KBM-7 (cell line): ENCODE results near the gene GON4L.
"Not testable (repeated sequence)": the region's sequence is repeated elsewhere in the genome, so short reads cannot be mapped to it uniquely, and the experiment has no call there.

Source experiments
- DNase-seq: peaks from one replicate; pipeline ENCODE4 v3.0.0-alpha.2; 2015
- in situ Hi-C: fragments of 300-500 bp; cut with MboI; formaldehyde crosslinking; loops from 2 replicates; pipeline ENCODE4 v1.14.3; 2020; ENCODE audit warnings: low sequenced_read_pairs, low pct_unique_long_range_greater_than_20kb, mixed read lengths

The GON4L gene, protein sequence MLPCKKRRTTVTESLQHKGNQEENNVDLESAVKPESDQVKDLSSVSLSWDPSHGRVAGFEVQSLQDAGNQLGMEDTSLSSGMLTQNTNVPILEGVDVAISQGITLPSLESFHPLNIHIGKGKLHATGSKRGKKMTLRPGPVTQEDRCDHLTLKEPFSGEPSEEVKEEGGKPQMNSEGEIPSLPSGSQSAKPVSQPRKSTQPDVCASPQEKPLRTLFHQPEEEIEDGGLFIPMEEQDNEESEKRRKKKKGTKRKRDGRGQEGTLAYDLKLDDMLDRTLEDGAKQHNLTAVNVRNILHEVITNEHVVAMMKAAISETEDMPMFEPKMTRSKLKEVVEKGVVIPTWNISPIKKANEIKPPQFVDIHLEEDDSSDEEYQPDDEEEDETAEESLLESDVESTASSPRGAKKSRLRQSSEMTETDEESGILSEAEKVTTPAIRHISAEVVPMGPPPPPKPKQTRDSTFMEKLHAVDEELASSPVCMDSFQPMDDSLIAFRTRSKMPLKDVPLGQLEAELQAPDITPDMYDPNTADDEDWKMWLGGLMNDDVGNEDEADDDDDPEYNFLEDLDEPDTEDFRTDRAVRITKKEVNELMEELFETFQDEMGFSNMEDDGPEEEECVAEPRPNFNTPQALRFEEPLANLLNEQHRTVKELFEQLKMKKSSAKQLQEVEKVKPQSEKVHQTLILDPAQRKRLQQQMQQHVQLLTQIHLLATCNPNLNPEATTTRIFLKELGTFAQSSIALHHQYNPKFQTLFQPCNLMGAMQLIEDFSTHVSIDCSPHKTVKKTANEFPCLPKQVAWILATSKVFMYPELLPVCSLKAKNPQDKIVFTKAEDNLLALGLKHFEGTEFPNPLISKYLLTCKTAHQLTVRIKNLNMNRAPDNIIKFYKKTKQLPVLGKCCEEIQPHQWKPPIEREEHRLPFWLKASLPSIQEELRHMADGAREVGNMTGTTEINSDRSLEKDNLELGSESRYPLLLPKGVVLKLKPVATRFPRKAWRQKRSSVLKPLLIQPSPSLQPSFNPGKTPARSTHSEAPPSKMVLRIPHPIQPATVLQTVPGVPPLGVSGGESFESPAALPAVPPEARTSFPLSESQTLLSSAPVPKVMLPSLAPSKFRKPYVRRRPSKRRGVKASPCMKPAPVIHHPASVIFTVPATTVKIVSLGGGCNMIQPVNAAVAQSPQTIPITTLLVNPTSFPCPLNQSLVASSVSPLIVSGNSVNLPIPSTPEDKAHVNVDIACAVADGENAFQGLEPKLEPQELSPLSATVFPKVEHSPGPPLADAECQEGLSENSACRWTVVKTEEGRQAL (N-terminal part only)

DNA sequence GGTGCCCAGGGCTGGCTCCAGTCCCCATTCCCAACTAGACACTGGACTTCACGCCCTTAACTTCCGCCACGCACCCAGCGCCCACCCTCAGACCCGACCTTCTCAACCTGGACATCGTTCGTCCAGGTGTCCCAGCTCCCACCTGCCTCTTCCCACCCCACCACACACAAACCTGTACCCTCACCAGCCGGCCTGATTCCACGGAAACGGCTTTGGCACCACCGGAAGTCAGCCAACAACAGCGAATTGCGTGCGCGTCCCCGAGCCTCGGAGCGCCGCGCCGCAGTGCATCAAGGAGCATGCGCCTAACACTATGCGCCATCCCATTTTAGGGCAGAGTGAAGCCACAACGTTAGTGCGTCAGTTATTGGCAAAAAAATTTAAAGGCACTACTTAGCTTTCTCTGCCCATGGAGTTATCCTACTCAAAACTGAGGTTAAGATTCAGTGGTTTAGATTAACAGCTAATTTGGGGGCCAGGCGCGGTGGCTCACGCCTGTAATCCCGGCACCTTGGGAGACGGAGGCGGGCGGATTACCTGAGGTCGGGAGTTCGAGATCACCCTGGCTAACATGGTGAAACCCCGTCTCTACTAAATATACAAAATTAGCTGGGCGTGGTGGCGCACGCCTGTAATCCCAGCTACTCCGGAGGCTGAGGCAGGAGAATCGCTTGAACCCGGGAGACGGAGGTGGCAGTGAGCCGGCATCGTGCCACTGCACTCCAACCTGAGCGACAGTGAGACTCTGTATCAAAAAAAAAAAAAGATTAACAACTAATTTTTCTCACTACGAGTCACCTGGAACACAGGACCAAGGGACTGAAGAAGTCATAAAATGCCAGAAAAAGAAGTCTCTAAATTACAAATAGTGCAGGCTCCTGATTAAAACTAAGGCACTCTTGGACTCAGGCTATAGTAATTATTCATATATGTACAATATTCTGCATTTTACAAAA lies at the start of gene GON4L:
GON4L (minus strand) TSS at position 240 of the 956 bp plus-strand sequence. CDS start 3,434 bp downstream, outside the sequence.
- in situ Hi-C loops, result no loop called here
- peak; percentile 92 for DNase-seq

DNA sequence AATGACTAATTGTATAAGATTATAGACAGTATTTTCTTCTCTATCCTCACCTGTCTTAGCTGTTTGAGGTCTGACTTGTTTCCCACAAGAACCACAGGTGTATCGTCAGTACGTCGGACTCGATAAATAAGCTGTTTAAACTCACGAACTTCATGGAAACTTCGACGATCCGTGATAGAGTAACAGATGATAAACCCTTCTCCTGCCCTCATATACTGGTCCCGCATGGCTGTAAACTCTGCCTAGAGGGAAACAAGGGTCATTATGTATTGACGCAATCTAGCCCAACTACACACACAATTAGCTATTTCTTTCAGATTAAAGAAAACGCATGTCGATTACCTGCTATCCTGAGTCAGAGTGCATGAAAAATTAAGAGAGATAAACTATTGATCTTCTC lies 47.2 kb upstream of the GON4L start:
- in situ Hi-C loops, result no loop called here
- no peak for DNase-seq

DNA sequence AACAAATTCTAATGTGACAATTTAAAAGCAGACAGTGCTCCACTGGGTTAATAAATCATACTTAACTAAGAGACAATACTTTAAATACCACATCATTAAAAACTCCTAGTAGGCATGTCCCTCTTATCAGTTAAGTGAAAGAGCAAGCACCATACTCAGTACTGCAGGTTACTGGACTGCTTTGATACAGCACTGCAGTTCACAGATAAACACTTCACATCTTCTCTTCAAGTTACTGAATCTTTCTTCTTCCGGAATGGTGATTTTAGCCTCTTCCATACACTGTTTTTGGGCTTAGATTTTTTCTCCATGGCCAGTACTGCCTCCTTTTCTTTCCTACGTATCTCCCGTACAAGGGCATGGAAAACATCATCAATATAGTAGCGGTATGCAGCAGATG lies 43.1 kb upstream of the GON4L start:
- in situ Hi-C loops, result no loop called here

DNA sequence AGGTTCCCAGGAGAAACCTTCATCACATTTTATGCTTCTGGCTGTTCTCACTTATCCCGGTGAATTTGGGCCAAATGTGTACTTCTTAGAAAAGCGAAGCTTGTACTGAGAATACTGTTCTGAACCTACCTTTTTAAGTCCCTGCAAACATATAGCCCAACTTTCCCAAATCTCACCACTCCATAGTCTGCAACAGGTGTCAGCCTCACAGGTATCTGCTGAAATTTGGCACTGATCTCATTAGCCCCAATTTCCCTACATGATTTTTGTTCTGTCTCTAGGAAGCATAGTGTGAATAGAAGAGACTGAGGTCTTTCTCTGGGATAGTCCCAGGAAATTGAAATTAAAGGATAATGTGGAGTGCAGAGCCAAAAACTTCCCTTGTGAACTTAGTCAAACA lies 42.7 kb upstream of the GON4L start:
- in situ Hi-C loops, result no loop called here
- no peak for DNase-seq

More for the DNA sequence above, 43.1 kb upstream of the GON4L start:
- DNase-seq, result no peak

DNA sequence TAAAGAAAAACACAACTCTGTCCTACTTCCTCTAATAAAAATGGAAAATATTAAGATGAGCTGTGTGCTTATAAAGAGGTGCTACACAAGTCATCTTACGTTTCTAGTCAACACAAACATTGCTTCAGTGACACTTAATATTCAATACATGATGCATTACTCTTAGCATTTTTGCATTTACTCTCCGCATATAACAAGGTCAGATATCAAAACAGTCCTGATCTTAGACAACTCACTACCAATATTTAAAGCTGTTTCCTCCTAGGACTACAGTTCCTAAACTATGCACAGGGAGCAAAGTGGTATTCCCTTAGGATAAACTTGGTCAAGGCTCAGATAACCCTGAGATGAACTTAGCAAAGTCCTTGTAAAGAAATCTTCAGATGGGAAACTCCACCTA lies 41.9 kb upstream of the GON4L start:
- DNase-seq, result no peak
- in situ Hi-C loops, result no loop called here

DNA sequence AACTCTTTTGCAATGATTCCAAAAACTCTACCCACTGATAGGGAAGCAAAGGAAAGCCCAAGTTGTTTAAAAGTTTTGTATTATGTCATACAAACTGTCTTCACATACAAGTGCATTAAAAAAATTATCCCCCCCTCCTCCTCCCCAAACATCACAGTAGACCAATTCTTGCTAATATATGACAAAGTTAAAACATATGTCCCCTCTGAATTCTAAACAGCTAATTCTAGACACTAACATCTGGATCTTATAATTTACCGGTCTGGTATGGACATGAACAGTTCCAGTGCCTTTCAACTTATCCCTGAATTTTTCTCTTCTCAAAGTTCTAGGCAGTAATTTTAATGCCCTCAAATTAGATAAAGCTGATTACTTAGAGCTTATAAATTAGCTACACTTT lies 40.7 kb upstream of the GON4L start:
- in situ Hi-C loops, result no loop called here

DNA sequence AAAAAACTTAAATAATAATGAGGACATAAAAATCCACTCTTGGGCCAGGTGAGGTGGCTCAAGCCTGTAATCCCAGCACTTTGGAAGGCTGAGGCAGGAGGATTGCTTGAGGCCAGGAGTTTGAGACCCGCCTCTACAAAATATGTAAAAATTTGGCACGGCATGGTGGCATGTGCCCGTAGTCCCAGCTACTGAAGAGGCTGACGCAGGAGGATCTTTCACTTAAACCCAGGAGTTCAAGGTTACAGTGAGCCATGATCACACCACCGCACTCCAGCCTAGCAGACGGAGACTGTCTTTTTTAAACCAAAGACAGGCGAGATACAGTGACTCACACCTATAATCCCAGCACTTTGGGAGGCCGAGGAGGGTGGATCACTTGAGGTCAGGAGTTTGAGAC lies 39.5 kb upstream of the GON4L start:
- in situ Hi-C loops, DNase-seq: not testable (repeated sequence)

More for the DNA sequence above, 40.7 kb upstream of the GON4L start:
- DNase-seq, result no peak

DNA sequence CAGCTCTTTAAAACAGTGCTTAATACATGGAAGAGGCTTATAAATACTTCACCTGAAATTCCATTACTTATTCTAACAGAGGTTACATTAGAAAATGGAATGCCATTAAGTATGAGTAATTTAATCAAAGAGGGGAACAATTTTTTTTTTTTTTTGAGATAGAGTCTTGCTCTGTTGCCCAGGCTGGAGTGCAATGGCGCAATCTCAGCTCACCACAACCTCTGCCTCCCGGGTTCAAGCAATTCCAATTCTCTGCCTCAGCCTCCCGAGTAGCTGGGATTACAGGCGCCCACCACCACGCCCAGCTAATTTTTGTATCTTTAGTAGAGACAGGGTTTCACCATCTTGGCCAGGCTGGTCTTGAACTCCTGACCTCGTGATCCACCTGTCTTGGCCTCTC lies 38.6 kb upstream of the GON4L start:
- in situ Hi-C loops, DNase-seq: not testable (repeated sequence)

DNA sequence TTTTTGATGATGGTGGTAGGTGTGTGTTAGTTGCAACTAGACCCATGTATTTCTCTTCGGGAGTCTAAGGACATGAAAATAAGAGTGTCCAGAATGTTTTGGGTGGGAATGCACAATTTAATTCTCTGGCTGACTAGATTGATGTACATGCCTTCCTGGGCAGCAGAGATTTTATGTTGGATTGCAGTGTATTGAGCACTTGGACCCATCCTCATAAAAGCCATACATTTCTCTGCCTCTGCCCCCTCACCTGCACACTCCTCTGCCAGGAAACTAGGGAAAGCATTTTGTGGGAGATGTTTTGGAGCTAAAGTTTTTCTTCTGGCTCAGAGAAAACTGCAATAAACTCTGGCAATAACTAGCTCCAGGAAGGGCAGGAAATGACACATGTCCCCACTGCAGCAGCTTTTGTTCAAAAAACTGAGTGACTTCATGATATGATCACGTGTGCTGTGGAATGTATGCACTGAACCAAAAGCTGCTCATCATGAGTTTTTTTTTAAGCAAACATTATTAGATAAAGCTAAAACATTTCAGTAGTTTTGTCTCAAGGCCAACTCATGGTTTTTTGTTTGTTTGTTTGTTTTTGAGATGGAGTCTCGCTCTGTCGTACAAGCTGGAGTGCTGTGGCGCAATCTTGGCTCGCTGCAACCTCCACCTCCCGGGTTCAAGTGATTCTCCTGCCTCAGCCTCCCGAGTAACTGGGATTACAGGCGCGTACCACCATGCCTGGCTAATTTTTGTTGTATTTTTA lies 36.6 kb upstream of the GON4L start:
- in situ Hi-C loops, result no loop called here
- peak; percentile 27 for DNase-seq

DNA sequence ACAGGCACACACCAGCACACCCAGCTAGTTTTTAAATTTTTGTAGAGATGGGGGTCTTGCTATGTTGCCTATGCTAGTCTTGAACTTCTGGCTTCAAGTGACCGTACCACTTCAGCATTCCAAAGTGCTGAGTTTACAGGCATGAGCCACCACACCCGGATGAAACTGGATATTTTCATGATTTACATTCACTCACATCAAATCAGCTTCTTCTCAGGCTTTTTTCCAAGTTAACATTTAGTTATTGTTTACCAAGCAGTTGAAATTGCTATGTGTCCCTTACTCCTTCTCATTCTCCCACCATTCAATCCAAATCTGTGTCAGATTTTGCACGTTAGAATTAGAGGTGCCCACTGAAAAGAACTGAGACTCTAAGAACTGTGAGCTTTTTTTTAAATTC lies 35.8 kb upstream of the GON4L start:
- no peak for DNase-seq
- in situ Hi-C loops, result no loop called here

DNA sequence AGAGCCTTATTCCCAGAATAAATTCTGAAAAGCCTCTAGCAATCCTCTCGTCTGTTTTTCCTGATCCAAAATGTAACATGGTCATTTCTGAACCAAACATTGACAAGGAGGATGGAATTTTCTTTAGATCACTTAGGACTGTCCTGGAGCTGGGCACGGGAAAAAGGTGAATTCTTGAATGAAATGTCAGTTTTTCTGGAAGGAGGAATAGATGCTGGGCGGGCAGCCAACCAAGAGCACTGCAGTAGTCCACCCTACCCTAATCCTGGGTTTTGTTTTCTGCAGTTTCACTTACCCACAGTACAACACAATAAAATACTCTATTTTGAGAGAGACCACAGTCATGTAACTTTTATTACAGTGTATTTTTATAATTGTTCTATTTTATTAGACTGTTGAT lies 33.2 kb upstream of the GON4L start:
- in situ Hi-C loops, result no loop called here
- no peak for DNase-seq

DNA sequence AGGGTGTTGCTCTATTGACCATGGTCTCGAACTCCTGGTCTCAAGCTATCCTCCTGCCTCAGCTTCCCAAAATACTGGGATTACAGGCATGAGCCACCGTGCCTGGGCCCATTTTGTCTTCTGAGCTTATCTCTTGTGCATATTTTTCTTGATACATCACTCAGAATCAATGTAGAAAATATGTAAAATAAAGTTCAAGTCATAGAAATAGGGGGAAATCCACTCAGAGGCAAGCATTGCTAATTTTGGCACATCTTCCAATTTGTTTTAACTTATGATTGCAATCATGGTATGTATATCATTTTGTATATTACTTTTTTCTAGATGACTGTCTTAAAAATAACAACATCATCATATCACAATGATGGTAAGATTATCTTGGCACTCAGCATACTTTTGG lies 32.6 kb upstream of the GON4L start:
- in situ Hi-C loops, result no loop called here
- DNase-seq, result no peak

DNA sequence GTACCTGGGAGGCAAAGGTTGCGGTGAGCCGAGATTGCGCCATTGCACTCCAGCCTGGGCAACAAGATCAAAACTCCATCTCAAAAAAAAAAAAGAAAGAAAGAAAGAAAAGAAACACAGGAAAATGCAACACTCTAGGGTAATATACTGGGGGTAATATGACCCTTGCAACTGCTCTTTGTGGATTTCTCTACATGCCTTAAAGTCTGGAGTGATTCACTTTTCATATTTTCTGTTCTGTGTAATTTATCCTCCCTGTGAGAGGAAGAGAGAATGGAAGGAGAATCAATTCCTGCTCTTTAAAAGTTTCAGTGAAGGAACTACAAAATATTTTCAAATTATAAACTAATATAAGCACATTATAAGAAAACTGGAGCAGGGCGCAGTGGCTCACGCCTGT lies 31.5 kb upstream of the GON4L start:
- in situ Hi-C loops, result no loop called here
- no peak for DNase-seq

DNA sequence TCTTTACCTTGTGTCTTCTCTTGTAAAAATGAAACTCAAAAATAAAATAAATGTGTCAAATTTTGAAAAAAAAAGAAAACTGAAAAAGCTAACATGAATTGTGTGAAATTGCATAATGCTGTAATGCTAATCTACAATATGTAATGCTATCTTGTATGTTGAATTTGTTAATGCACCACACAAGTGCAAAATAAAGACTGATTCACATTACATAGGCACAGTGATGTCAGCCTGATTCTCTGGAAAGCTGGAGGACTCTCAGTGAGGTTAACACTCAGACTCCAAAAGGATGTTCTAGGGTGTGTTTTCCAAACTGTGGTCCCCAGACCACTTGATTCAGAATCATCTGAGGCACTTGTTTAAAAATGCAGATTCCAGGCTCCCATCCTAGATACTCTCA lies 28.0 kb upstream of the GON4L start:
- no peak for DNase-seq
- in situ Hi-C loops, result no loop called here

DNA sequence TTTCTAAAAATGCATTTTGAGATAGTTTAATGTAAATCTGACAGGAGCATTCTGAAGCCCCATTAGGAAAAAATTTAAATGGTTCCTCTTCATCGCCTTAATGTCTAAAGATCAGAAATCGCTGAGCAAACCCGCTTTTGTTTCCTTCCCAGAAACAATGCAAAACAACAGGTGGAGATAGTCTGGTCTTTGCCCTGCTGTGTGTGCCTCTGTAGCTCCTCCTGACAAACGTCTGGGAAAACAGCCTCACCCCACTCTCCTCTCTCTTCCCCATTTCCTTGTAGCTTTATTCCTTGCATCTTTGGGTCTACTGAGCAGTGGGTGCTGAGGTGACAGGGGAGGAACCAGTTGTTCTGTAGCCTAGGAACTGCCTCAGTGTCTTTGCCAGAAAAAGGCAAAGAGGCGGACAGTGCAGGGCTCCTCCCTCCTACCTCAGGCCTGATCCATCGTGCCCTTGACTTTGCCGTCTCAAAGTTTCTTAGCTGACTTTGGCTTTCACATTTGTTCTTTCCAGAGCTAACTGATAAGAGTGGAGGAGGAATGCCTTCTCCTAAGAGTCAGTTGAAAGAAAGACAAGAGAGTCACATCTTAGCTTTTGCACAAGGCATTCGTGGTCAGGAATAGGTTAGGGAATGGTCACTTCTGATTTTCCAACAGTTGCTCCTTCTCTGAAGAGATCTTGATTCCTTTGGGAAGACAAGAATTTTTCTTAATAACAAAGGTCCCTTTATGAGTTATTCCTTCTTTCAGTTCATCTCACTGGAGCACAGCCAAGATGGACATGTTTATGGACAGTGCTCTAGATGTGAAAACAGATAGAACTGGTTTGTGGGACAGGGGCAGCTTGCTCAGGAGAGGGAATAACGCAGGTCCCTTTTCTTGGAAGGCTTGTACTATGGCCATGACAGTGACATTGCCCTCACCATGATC lies 27.3 kb upstream of the GON4L start:
- in situ Hi-C loops, result no loop called here
- DNase-seq, result no peak

DNA sequence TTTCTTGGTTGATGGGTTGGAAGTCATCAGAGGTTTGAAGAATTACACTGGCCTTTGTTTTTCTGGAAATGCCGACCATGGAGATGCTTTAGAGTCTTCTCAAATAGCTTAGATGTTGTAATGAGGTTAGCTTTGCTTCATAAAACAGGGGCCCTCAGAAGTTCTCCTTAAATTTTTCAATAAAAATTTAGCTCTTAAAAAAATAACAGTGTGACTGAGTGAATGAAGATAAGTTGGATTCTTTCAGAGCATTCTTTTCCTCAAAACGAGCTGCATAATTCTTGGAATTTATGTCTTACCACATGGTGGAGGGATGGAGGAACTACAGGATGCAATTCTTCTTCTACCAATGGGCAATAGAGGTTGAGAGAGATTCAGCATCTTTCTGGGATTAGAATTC lies 25.8 kb upstream of the GON4L start:
- in situ Hi-C loops, result no loop called here
- no peak for DNase-seq

DNA sequence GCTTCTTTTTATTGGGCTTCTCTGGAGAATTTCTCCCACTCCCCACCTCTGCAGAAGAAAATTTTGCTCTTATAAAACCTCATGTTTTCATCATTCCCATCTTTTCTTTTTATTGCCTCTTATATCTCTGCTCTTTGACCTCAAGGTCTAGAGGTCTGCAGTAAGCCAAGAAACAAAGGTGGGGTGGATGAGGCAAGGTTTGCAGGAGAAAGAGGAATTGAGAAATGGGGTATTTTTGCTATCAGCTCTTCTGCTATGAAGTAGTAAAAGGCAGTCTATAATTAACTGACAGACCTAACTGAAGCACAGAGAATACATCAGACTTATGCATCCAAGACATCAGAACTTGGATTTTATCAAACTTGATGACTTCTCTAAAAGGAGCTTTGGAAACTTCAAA lies 25.2 kb upstream of the GON4L start:
- no peak for DNase-seq
- in situ Hi-C loops, result no loop called here
